Pancreas (tissue), 10 donors: ENCODE data around the gene ISG15. TPM values are rescaled to one million over a fixed set of nuclear protein-coding genes. Genes with fewer than 3 reads are reported as not detected.
A peak's percentile ranks its signal among the peaks of the same experiment; 100 is the strongest.

Experiments used
- ATAC-seq, 4 donors: fragments of 200-7000 bp; cut with Tn5 transposase; one replicate each; pipeline versions ENCODE4 v1.8.0 to v1.9.1; 2020; ENCODE audit warnings: mild to moderate bottlenecking in 4 of 4, moderate library complexity in 4 of 4
- DNase-seq, 6 donors: peaks; one replicate each; pipeline ENCODE4 v3.0.0-alpha.2; 2020
- FAIRE-seq: peaks from 2 replicates; lab custom pipeline; 2012; peaks lifted over from hg19 to GRCh38; lab: Jason Lieb, UNC
- H3K27ac ChIP-seq, 4 donors: fragments of 200-600 bp; sonication (generic); 1 replicate in 3 of 4; 2 replicates in 1 of 4; pipeline versions ENCODE4 v1.5.0 to v1.8.0; 2020
- H3K27me3 ChIP-seq, 4 donors: fragments of 200-600 bp; one replicate each; pipeline ENCODE4 v1.8.0; 2021
- H3K36me3 ChIP-seq, 3 donors: fragments of 200-600 bp; sonication (generic) in 1 of 3; one replicate each; pipeline versions ENCODE4 v1.5.0 to v1.8.0; 2020 to 2021
- H3K4me1 ChIP-seq, 3 donors: fragments of 200-600 bp; one replicate each; pipeline ENCODE4 v1.8.0; 2021
- H3K4me3 ChIP-seq, 4 donors: fragments of 200-600 bp; sonication (generic) in 2 of 4; one replicate each; pipeline versions ENCODE4 v1.5.0 to v1.8.0; 2020 to 2021
- H3K9me3 ChIP-seq, 4 donors: fragments of 200-600 bp; one replicate each; pipeline ENCODE4 v1.8.0; 2021
- CTCF ChIP-seq, 4 donors: fragments of 200-600 bp; sonication (generic) in 3 of 4; IDR thresholded peaks; one replicate each; pipeline versions ENCODE4 v1.5.0 to v1.8.0; 2021; ENCODE audit warnings: antibody characterized with exemption in 4 of 4
- WGBS, 2 donors: extraction: QIAGEN DNeasy Blood & Tissue Kit; methylation state at CpG; one replicate each; pipeline ENCODE4 v1.1.7; 2013; 5-methylcytosine and 5-hydroxymethylcytosine counted together
- intact Hi-C, 3 donors: fragments of 100-400 bp; cut with DNase I; formaldehyde crosslinking; loops; one replicate each; pipeline versions ENCODE4 v1.11.1 to v1.14.2; 2022
- polyA plus RNA-seq, 2 donors: library from polyadenylated mRNA; stranded (reverse); fragments of 200-250 nt; gene quantifications; one replicate each; pipeline ENCODE4 v1.2.3, GENCODE V29; 2013
- total RNA-seq, 6 donors: library from RNA; stranded (reverse); fragmentation: NEBNext Ultra II Directional in 4 of 6; extraction: Animal tissue kit (Norgen Biotek cat#: 25700) in 4 of 6; gene quantifications; one replicate each; pipeline versions ENCODE4 v1.2.1 to v1.2.4, GENCODE V29; 2021 to 2023
- donor health status: healthy with polysubstance abuse.
- donor health status: DM: no; HTN: no; CAD: no; lungs with moderate emphysema.
- donor health status: DM: no; HTN: no; CAD: no.
- donor health status: control.
- donor health status: control.
- donor health status: Bipolar disorder and iron deficiency.
- donor health status: DM: yes; HTN: yes; CAD: no.
- donor health status: DM: no; HTN: no; CAD: no.
- donor health status: DM: no; HTN: no; CAD: no.
- donor health status: DM: yes; HTN: yes; CAD: no.

The ISG15 gene
- total and polyA plus RNA-seq, 8 donors, result 4.3 to 45.0 (median 9.2) TPM

GRCh38 chr1:1061682-1062345 is 48.5 kb downstream of the ISG15 start:
- no peak overlapping the region for H3K4me3 ChIP-seq
- no peaks in the 10 kb centered on the region for H3K9me3 ChIP-seq
- H3K36me3 ChIP-seq, result no peaks in the 10 kb centered on the region
- H3K27me3 ChIP-seq, result peaks cover 0 to 9% (median 0%) of the 10 kb centered on the region in 4 donors
- no peak for FAIRE-seq
- 59 to 65% methylated on average over 13 to 16 of the region's 18 CpGs for WGBS, 2 donors
- DNase-seq, result no peak
- no peak for ATAC-seq
- H3K27ac ChIP-seq, result no peak overlapping the region
- TF ChIP-seq CTCF (IDR thresholded peaks at IDR 0.05), result no peak
- H3K4me1 ChIP-seq, result peaks cover 0 to 14% (median 9%) of the 10 kb centered on the region in 3 donors
- intact Hi-C loops, result loop anchor here in 2 of 3 donors (2.0 to 10.0 kb wide), 2 partner anchors 77 to 79 kb away; partner anchors contain the start of gene PERM1 (in 2 of the 2)

GRCh38 chr1:1062348-1063163 is 49.3 kb downstream of the ISG15 start:
- DNase-seq, result no peak
- FAIRE-seq, result no peak
- H3K4me1 ChIP-seq, result peaks cover 0 to 14% (median 9%) of the 10 kb centered on the region in 3 donors
- no peaks in the 10 kb centered on the region for H3K36me3 ChIP-seq
- 34 to 49% methylated on average over 20 to 29 of the region's 29 CpGs for WGBS, 2 donors
- H3K4me3 ChIP-seq, result no peak overlapping the region
- no peaks in the 10 kb centered on the region for H3K9me3 ChIP-seq
- TF ChIP-seq CTCF (IDR thresholded peaks at IDR 0.05), result no peak
- intact Hi-C loops, result loop anchor here in 2 of 3 donors (2.0 to 10.0 kb wide), 2 partner anchors 78 to 80 kb away; partner anchors contain the start of gene PERM1 (in 2 of the 2)
- peaks cover 0 to 9% (median 0%) of the 10 kb centered on the region in 4 donors for H3K27me3 ChIP-seq
- H3K27ac ChIP-seq, result no peak overlapping the region
- ATAC-seq, result no peak

GRCh38 chr1:1063261-1063944 is 50.1 kb downstream of the ISG15 start:
- no peak overlapping the region for H3K27ac ChIP-seq
- ATAC-seq (no peak), DNase-seq (no peak), FAIRE-seq (no peak)
- peak overlapping the region in 1 of 4 donors; percentile 20 for H3K4me3 ChIP-seq
- no peaks in the 10 kb centered on the region for H3K36me3 ChIP-seq
- 53 to 60% methylated on average over 21 to 24 of the region's 24 CpGs for WGBS, 2 donors
- peaks cover 0 to 14% (median 9%) of the 10 kb centered on the region in 3 donors for H3K4me1 ChIP-seq
- no peak for TF ChIP-seq CTCF (IDR thresholded peaks at IDR 0.05)
- no peaks in the 10 kb centered on the region for H3K9me3 ChIP-seq
- intact Hi-C loops, result loop anchor here in 2 of 3 donors (2.0 to 10.0 kb wide), 2 partner anchors 79 to 81 kb away; partner anchors contain the start of gene PERM1 (in 2 of the 2)
- H3K27me3 ChIP-seq, result peaks cover 0 to 9% (median 0%) of the 10 kb centered on the region in 4 donors

Other genes with a start within 250 kb of the ISG15 start
- 1 to 10 TPM in 5 of 6 donors, under 1 TPM in 1; 0.19 to 8.2 (median 2.0) TPM for gene SAMD11, start 89.6 kb upstream of the ISG15 start, total RNA-seq
- 10 to 100 TPM in 1 of 2 donors, 1 to 10 TPM in 1; 7.6 to 23.7 TPM for gene SAMD11, start 89.6 kb upstream of the ISG15 start, polyA plus RNA-seq
- gene NOC2L, start 54.2 kb upstream of the ISG15 start, total RNA-seq, result 10 to 100 TPM; 23.3 to 43.9 (median 30.7) TPM
- 10 to 100 TPM; 79.3 to 86.5 TPM for gene NOC2L, start 54.2 kb upstream of the ISG15 start, polyA plus RNA-seq
- 10 to 100 TPM in 1 of 6 donors, 1 to 10 TPM in 5; 3.1 to 12.0 (median 5.9) TPM for gene KLHL17, start 52.9 kb upstream of the ISG15 start, total RNA-seq
- gene KLHL17, start 52.9 kb upstream of the ISG15 start, polyA plus RNA-seq, result 10 to 100 TPM; 22.7 to 24.1 TPM
- gene PLEKHN1, start 47.0 kb upstream of the ISG15 start, total RNA-seq, result 1 to 10 TPM in 2 of 6 donors, under 1 TPM in 4; 0.16 to 1.5 (median 0.40) TPM
- 1 to 10 TPM in 1 of 2 donors, under 1 TPM in 1; 0.52 to 2.8 TPM for gene PLEKHN1, start 47.0 kb upstream of the ISG15 start, polyA plus RNA-seq
- gene PERM1, start 31.4 kb upstream of the ISG15 start, total RNA-seq, result under 1 TPM in 2 of 6 donors, not detected in 4; 0.04 to 0.32 TPM
- gene PERM1, start 31.4 kb upstream of the ISG15 start, polyA plus RNA-seq, result under 1 TPM; 0.15 to 0.35 TPM
- 10 to 100 TPM; 13.2 to 29.4 (median 21.3) TPM for gene HES4, start 13.4 kb upstream of the ISG15 start, total RNA-seq
- gene HES4, start 13.4 kb upstream of the ISG15 start, polyA plus RNA-seq, result 10 to 100 TPM; 31.9 to 46.4 TPM
- 100 to 1,000 TPM in 1 of 6 donors, 10 to 100 TPM in 5; 40.5 to 107 (median 64.0) TPM for gene AGRN, start 6.6 kb downstream of the ISG15 start, total RNA-seq
- gene AGRN, start 6.6 kb downstream of the ISG15 start, polyA plus RNA-seq, result 100 to 1,000 TPM in 1 of 2 donors, 10 to 100 TPM in 1; 94.7 to 166 TPM
- gene RNF223, start 60.8 kb downstream of the ISG15 start, total RNA-seq, result under 1 TPM in 4 of 6 donors, not detected in 2; 0.12 to 0.37 (median 0.16) TPM
- gene RNF223, start 60.8 kb downstream of the ISG15 start, polyA plus RNA-seq, result under 1 TPM; 0.05 to 0.34 TPM
- 1 to 10 TPM; 3.0 to 6.7 (median 4.0) TPM for gene C1orf159, start 102.6 kb downstream of the ISG15 start, total RNA-seq
- gene C1orf159, start 102.6 kb downstream of the ISG15 start, polyA plus RNA-seq, result 10 to 100 TPM; 20.9 to 30.7 TPM
- gene TTLL10, start 160.4 kb downstream of the ISG15 start, total RNA-seq, result under 1 TPM in 5 of 6 donors, not detected in 1; 0.20 to 0.51 (median 0.38) TPM
- gene TTLL10, start 160.4 kb downstream of the ISG15 start, polyA plus RNA-seq, result 1 to 10 TPM; 1.0 to 1.6 TPM
- under 1 TPM in 3 of 6 donors, not detected in 3; 0.32 to 0.34 (median 0.34) TPM for gene TNFRSF18, start 193.1 kb downstream of the ISG15 start, total RNA-seq
- 1 to 10 TPM; 1.1 to 1.2 TPM for gene TNFRSF18, start 193.1 kb downstream of the ISG15 start, polyA plus RNA-seq
- 1 to 10 TPM in 3 of 6 donors, under 1 TPM in 3; 0.26 to 1.6 (median 0.86) TPM for gene TNFRSF4, start 200.7 kb downstream of the ISG15 start, total RNA-seq
- gene TNFRSF4, start 200.7 kb downstream of the ISG15 start, polyA plus RNA-seq, result 1 to 10 TPM; 2.8 to 5.0 TPM
- gene SDF4, start 218.5 kb downstream of the ISG15 start, total RNA-seq, result 10 to 100 TPM; 68.3 to 99.4 (median 74.2) TPM
- gene SDF4, start 218.5 kb downstream of the ISG15 start, polyA plus RNA-seq, result 10 to 100 TPM; 74.0 to 96.6 TPM
- 10 to 100 TPM in 3 of 6 donors, 1 to 10 TPM in 3; 6.2 to 13.4 (median 9.0) TPM for gene B3GALT6, start 218.7 kb downstream of the ISG15 start, total RNA-seq
- 1 to 10 TPM; 8.7 to 8.9 TPM for gene B3GALT6, start 218.7 kb downstream of the ISG15 start, polyA plus RNA-seq
- gene C1QTNF12, start 233.2 kb downstream of the ISG15 start, total RNA-seq, result 1 to 10 TPM in 3 of 6 donors, under 1 TPM in 3; 0.43 to 1.7 (median 0.93) TPM
- gene C1QTNF12, start 233.2 kb downstream of the ISG15 start, polyA plus RNA-seq, result 1 to 10 TPM; 2.5 to 4.8 TPM